Measurements from ENCODE around the gene TNFRSF8. TPM values are rescaled to one million over a fixed set of nuclear protein-coding genes. Genes with fewer than 3 reads are reported as not detected.

Gene TNFRSF8
- total and polyA plus RNA-seq, 9 of the 15 experiments (the other 6 are each of a cell fraction or from before 2014, with no cell fraction given) = 3.5 to 38.4 (median 17.1) TPM

DNA sequence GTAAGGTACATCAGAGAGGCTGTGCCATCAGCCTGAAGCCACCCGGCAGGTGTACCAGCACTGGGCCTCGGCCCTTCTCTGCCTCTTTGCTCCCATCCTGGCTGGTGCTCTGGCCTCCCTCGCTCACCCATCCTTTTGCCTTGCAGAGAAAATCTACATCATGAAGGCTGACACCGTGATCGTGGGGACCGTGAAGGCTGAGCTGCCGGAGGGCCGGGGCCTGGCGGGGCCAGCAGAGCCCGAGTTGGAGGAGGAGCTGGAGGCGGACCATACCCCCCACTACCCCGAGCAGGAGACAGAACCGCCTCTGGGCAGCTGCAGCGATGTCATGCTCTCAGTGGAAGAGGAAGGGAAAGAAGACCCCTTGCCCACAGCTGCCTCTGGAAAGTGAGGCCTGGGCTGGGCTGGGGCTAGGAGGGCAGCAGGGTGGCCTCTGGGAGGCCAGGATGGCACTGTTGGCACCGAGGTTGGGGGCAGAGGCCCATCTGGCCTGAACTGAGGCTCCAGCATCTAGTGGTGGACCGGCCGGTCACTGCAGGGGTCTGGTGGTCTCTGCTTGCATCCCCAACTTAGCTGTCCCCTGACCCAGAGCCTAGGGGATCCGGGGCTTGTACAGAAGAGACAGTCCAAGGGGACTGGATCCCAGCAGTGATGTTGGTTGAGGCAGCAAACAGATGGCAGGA lies 79.2 kb downstream of the TNFRSF8 start:
- Histone ChIP-seq H3K4me1 (replicated peaks in 1 of 2; ENCODE audit: control insufficient read depth in 2 of 2, insufficient read depth in 2 of 2, low read length in 2 of 2) (peaks cover 14 to 51% of the 10 kb centered on the region in 2 experiments), H3K36me3 (ENCODE audit: control insufficient read depth, insufficient read depth, low read length) (peaks cover 34% of the 10 kb centered on the region; the same call in 1 of the 3 replicates), H3K79me2 (ENCODE audit: control insufficient read depth, insufficient read depth, low read length) (no peaks in the 10 kb centered on the region), H3K9ac (ENCODE audit: insufficient read depth in 1 of 2, low read depth in 2 of 2, low read length in 2 of 2) (peak overlapping the region in 1 of 2 experiments; percentile 38; a peak in 1 of 4 replicates), H3K9me1 (ENCODE audit: control insufficient read depth, insufficient read depth, low read length) (no peaks in the 10 kb centered on the region), H3K9me3 (replicated peaks; ENCODE audit: control insufficient read depth, insufficient read depth, low read depth, low read length) (no peaks in the 10 kb centered on the region), H4K20me1 (replicated peaks; ENCODE audit: control insufficient read depth, insufficient read depth, low read length) (no peaks in the 10 kb centered on the region), H2AFZ (ENCODE audit: low read depth, low read length) (no peak overlapping the region), H3K4me3 (no peak overlapping the region), H3K27ac (ENCODE audit: extremely low read depth, low read depth, low read length) (no peak overlapping the region), H3K27me3 (ENCODE audit: control insufficient read depth in 2 of 2, insufficient read depth in 2 of 2, low read length in 2 of 2) (no peaks in the 10 kb centered on the region), H3K4me2 (ENCODE audit: insufficient read depth, low read length) (no peak overlapping the region)
- TF ChIP-seq RBFOX2 (IDR thresholded peaks at IDR 0.05; ENCODE audit: low read depth, low read length) = 0 out of 2 replicates have a peak, but pooled peaks have one; percentile 8
- TF ChIP-seq POLR2B (IDR thresholded peaks at IDR 0.05; ENCODE audit: low read depth, partially characterized antibody) = no peak
- WGBS (ENCODE audit: insufficient coverage, low coverage, missing lambda C conversion rate) = 84% methylated on average over 12 of the region's 18 CpGs
- ChIA-PET POLR2A (interaction anchor here (0.6 to 0.8 kb wide), 3 partner anchors 16 to 467 kb away, joined by 3 to 4 read pairs (median 3); no protein-coding TSS in a partner anchor), CTCF (ENCODE audit: low intra/inter-chr PET ratio) (no interaction called here)
- FAIRE-seq (no peak), ATAC-seq (no peak), DNase-seq (ENCODE audit: extremely low read depth in 1 of 4, low spot score in 3 of 4) (no peak)
- intact Hi-C loops (cut with micrococcal nuclease) (no loop called here), in situ Hi-C loops (cut with MboI) (no loop called here)
- no TSS peak for BruUV-seq (replicated peaks)

DNA sequence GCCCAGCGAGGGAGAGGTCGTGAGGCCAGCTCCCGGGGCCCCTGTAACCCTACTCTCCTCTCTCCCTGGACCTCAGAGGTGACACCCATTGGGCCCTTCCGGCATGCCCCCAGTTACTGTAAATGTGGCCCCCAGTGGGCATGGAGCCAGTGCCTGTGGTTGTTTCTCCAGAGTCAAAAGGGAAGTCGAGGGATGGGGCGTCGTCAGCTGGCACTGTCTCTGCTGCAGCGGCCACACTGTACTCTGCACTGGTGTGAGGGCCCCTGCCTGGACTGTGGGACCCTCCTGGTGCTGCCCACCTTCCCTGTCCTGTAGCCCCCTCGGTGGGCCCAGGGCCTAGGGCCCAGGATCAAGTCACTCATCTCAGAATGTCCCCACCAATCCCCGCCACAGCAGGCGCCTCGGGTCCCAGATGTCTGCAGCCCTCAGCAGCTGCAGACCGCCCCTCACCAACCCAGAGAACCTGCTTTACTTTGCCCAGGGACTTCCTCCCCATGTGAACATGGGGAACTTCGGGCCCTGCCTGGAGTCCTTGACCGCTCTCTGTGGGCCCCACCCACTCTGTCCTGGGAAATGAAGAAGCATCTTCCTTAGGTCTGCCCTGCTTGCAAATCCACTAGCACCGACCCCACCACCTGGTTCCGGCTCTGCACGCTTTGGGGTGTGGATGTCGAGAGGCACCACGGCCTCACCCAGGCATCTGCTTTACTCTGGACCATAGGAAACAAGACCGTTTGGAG lies 80.0 kb downstream of the TNFRSF8 start:
- in situ Hi-C loops (cut with MboI) = no loop called here
- Histone ChIP-seq H3K36me3 (ENCODE audit: control insufficient read depth, insufficient read depth, low read length) (peaks cover 33% of the 10 kb centered on the region; the same call in 1 of the 3 replicates), H3K9me1 (ENCODE audit: control insufficient read depth, insufficient read depth, low read length) (no peaks in the 10 kb centered on the region), H2AFZ (ENCODE audit: low read depth, low read length) (peak overlapping the region; percentile 66), H3K4me2 (ENCODE audit: insufficient read depth, low read length) (no peak overlapping the region), H4K20me1 (replicated peaks; ENCODE audit: control insufficient read depth, insufficient read depth, low read length) (no peaks in the 10 kb centered on the region), H3K4me1 (replicated peaks in 1 of 2; ENCODE audit: control insufficient read depth in 2 of 2, insufficient read depth in 2 of 2, low read length in 2 of 2) (peaks cover 16 to 54% of the 10 kb centered on the region in 2 experiments), H3K9me3 (replicated peaks; ENCODE audit: control insufficient read depth, insufficient read depth, low read depth, low read length) (no peaks in the 10 kb centered on the region), H3K4me3 (no peak overlapping the region), H3K9ac (ENCODE audit: insufficient read depth in 1 of 2, low read depth in 2 of 2, low read length in 2 of 2) (peak overlapping the region in 1 of 2 experiments; percentile 32; a peak in 2 of 4 replicates), H3K27ac (ENCODE audit: extremely low read depth, low read depth, low read length) (peak overlapping the region; percentile 36; the same call in 1 of the 3 replicates), H3K27me3 (ENCODE audit: control insufficient read depth in 2 of 2, insufficient read depth in 2 of 2, low read length in 2 of 2) (no peaks in the 10 kb centered on the region), H3K79me2 (ENCODE audit: control insufficient read depth, insufficient read depth, low read length) (no peaks in the 10 kb centered on the region)
- ATAC-seq (no peak), DNase-seq (ENCODE audit: extremely low read depth in 1 of 4, low spot score in 3 of 4) (no peak), FAIRE-seq (no peak)
- CTCF ChIA-PET (ENCODE audit: low intra/inter-chr PET ratio) = no interaction called here
- WGBS (ENCODE audit: insufficient coverage, low coverage, missing lambda C conversion rate) = 86% methylated on average over 20 of the region's 21 CpGs
- POLR2A ChIA-PET = interaction anchor here (0.7 to 0.8 kb wide), 2 partner anchors 17 to 234 kb away, joined by 3 to 4 read pairs; no protein-coding TSS in a partner anchor
- intact Hi-C loops (cut with micrococcal nuclease) = no loop called here
- no TSS peak for BruUV-seq (replicated peaks)
- TF ChIP-seq, protein P1, sequence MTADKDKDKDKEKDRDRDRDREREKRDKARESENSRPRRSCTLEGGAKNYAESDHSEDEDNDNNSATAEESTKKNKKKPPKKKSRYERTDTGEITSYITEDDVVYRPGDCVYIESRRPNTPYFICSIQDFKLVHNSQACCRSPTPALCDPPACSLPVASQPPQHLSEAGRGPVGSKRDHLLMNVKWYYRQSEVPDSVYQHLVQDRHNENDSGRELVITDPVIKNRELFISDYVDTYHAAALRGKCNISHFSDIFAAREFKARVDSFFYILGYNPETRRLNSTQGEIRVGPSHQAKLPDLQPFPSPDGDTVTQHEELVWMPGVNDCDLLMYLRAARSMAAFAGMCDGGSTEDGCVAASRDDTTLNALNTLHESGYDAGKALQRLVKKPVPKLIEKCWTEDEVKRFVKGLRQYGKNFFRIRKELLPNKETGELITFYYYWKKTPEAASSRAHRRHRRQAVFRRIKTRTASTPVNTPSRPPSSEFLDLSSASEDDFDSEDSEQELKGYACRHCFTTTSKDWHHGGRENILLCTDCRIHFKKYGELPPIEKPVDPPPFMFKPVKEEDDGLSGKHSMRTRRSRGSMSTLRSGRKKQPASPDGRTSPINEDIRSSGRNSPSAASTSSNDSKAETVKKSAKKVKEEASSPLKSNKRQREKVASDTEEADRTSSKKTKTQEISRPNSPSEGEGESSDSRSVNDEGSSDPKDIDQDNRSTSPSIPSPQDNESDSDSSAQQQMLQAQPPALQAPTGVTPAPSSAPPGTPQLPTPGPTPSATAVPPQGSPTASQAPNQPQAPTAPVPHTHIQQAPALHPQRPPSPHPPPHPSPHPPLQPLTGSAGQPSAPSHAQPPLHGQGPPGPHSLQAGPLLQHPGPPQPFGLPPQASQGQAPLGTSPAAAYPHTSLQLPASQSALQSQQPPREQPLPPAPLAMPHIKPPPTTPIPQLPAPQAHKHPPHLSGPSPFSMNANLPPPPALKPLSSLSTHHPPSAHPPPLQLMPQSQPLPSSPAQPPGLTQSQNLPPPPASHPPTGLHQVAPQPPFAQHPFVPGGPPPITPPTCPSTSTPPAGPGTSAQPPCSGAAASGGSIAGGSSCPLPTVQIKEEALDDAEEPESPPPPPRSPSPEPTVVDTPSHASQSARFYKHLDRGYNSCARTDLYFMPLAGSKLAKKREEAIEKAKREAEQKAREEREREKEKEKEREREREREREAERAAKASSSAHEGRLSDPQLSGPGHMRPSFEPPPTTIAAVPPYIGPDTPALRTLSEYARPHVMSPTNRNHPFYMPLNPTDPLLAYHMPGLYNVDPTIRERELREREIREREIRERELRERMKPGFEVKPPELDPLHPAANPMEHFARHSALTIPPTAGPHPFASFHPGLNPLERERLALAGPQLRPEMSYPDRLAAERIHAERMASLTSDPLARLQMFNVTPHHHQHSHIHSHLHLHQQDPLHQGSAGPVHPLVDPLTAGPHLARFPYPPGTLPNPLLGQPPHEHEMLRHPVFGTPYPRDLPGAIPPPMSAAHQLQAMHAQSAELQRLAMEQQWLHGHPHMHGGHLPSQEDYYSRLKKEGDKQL (CRISPR knock-in tag; IDR thresholded peaks at IDR 0.05; ENCODE audit: borderline replicate concordance) = 0 out of 2 replicates have a peak, but pooled peaks have one; percentile 44
- TF ChIP-seq, protein P2, sequence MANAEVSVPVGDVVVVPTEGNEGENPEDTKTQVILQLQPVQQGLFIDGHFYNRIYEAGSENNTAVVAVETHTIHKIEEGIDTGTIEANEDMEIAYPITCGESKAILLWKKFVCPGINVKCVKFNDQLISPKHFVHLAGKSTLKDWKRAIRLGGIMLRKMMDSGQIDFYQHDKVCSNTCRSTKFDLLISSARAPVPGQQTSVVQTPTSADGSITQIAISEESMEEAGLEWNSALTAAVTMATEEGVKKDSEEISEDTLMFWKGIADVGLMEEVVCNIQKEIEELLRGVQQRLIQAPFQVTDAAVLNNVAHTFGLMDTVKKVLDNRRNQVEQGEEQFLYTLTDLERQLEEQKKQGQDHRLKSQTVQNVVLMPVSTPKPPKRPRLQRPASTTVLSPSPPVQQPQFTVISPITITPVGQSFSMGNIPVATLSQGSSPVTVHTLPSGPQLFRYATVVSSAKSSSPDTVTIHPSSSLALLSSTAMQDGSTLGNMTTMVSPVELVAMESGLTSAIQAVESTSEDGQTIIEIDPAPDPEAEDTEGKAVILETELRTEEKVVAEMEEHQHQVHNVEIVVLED (CRISPR knock-in tag; IDR thresholded peaks at IDR 0.05) = no peak
- 0 out of 2 replicates have a peak, but pooled peaks have one; percentile 8 for TF ChIP-seq FOXP1 (CRISPR knock-in tag; IDR thresholded peaks at IDR 0.05)
